Esophagus squamous epithelium (tissue), 5 donors: ENCODE measurements around the gene KMT2C. TPM values are rescaled to one million over a fixed set of nuclear protein-coding genes. Genes with fewer than 3 reads are reported as not detected.

Source experiments
- DNase-seq: peaks from one replicate; lab custom pipeline; 2025; lab: John Stamatoyannopoulos, UW
- H3K27ac ChIP-seq, 4 donors: fragments of 200-600 bp; sonication (generic); one replicate each; pipeline ENCODE4 v1.5.1; 2016 to 2019; ENCODE audit warnings: mild to moderate bottlenecking in 1 of 4
- H3K27me3 ChIP-seq, 4 donors: fragments of 200-600 bp; sonication (generic); 1 replicate in 3 of 4; 2 replicates in 1 of 4; pipeline versions ENCODE4 v1.5.1 to v1.6.0; 2017 to 2021; ENCODE audit warnings: antibody characterized with exemption in 1 of 4
- H3K36me3 ChIP-seq, 3 donors: fragments of 200-600 bp; sonication (generic); one replicate each; pipeline ENCODE4 v1.5.1; 2016 to 2019
- H3K4me1 ChIP-seq, 3 donors: fragments of 200-600 bp; sonication (generic); one replicate each; pipeline ENCODE4 v1.5.1; 2017 to 2019
- H3K4me3 ChIP-seq, 4 donors: fragments of 200-600 bp; sonication (generic); 1 replicate in 3 of 4; 2 replicates in 1 of 4; pipeline ENCODE4 v1.5.1; 2016 to 2019; ENCODE audit warnings: mild to moderate bottlenecking in 2 of 4, moderate library complexity in 1 of 4
- H3K9me3 ChIP-seq, 3 donors: fragments of 200-600 bp; sonication (generic); one replicate each; pipeline ENCODE4 v1.5.1; 2016 to 2019
- CTCF ChIP-seq, 6 experiments: fragments of 450-650 bp in 4 of 6; fragments of 200-600 bp in 2 of 6; sonication (generic) in 2 of 6; IDR thresholded peaks; one replicate each; pipeline ENCODE4 v1.5.1; 2016 to 2019; ENCODE audit warnings: antibody characterized with exemption in 6 of 6, mild to moderate bottlenecking in 4 of 6, moderate library complexity in 4 of 6
- POLR2A ChIP-seq, 4 donors: fragments of 450-650 bp; IDR thresholded peaks; one replicate each; pipeline ENCODE4 v1.6.1; 2017; ENCODE audit warnings: antibody characterized with exemption in 4 of 4, mild to moderate bottlenecking in 4 of 4, moderate library complexity in 3 of 4
- WGBS, 2 donors: methylation state at CpG; one replicate each; pipeline ENCODE4 v1.1.5; 2018; 5-methylcytosine and 5-hydroxymethylcytosine counted together
- intact Hi-C: fragments of 100-400 bp; cut with DNase I; formaldehyde crosslinking; loops from one replicate; pipeline ENCODE4 v1.15.0; 2022
- total RNA-seq, 4 donors: library from RNA; depleted of rRNA; stranded (reverse); fragments of >200 nt; gene quantifications; one replicate each; pipeline ENCODE4 v1.1.0, GENCODE V29; 2016
- donor health status: DM: yes; HTN: yes; CAD: no.

KMT2C gene
- total RNA-seq, 4 donors from 2014 or later = 25.1 to 64.7 (median 43.4) TPM

- no peak for TF ChIP-seq CTCF (IDR thresholded peaks at IDR 0.05)
- no peak for TF ChIP-seq POLR2A (IDR thresholded peaks at IDR 0.05)
- intact Hi-C loops = no loop called here
- 17 to 33% methylated on average over 4 of the region's 4 CpGs for WGBS, 2 donors
- Histone ChIP-seq H3K36me3 (no peaks in the 10 kb centered on the region), H3K27me3 (no peaks in the 10 kb centered on the region), H3K27ac (peak overlapping the region; percentile 96 to 100 (median 100)), H3K9me3 (no peaks in the 10 kb centered on the region), H3K4me1 (peaks cover 3 to 22% (median 11%) of the 10 kb centered on the region in 3 donors), H3K4me3 (peak overlapping the region; percentile 80 to 99 (median 96))
- no peak for DNase-seq
These were observed 29.2 kb upstream of the KMT2C start for GRCh38 chr7:152465119-152465387.

- TF ChIP-seq POLR2A (IDR thresholded peaks at IDR 0.05) (peak in 2 of 4 donors; percentile 28 to 69), CTCF (IDR thresholded peaks at IDR 0.05) (peak in 1 of 6 experiments; percentile 3)
- H3K4me3 ChIP-seq = peak overlapping the region; percentile 80 to 99 (median 96)
- no peaks in the 10 kb centered on the region for H3K9me3 ChIP-seq
- no peaks in the 10 kb centered on the region for H3K36me3 ChIP-seq
- intact Hi-C loops = no loop called here
- no peak for DNase-seq
- no peaks in the 10 kb centered on the region for H3K27me3 ChIP-seq
- WGBS, 2 donors = 0 to 1% methylated on average over 13 to 14 of the region's 91 CpGs
- H3K4me1 ChIP-seq = peaks cover 3 to 22% (median 11%) of the 10 kb centered on the region in 3 donors
- H3K27ac ChIP-seq = peak overlapping the region; percentile 96 to 100 (median 100)
These were observed 28.7 kb upstream of the KMT2C start for GRCh38 chr7:152464312-152465118.

GRCh38 chr7:152463709-152464311, 28.0 kb upstream of the KMT2C start:
- peak overlapping the region; percentile 80 to 99 (median 96) for H3K4me3 ChIP-seq
- peak; percentile 99 for DNase-seq
- peaks cover 3 to 22% (median 11%) of the 10 kb centered on the region in 3 donors for H3K4me1 ChIP-seq
- no peaks in the 10 kb centered on the region for H3K9me3 ChIP-seq
- TF ChIP-seq POLR2A (IDR thresholded peaks at IDR 0.05) (peak in 3 of 4 donors; percentile 60 to 97 (median 93)), CTCF (IDR thresholded peaks at IDR 0.05) (peak in 3 of 6 experiments; percentile 6 to 19 (median 7))
- 0% methylated on average over 12 of the region's 71 CpGs for WGBS, 2 donors
- H3K27ac ChIP-seq = peak overlapping the region; percentile 97 to 100 (median 100)
- no peaks in the 10 kb centered on the region for H3K27me3 ChIP-seq
- intact Hi-C loops = no loop called here
- H3K36me3 ChIP-seq = no peaks in the 10 kb centered on the region

GRCh38 chr7:152462995-152463708, 27.3 kb upstream of the KMT2C start:
- TF ChIP-seq POLR2A (IDR thresholded peaks at IDR 0.05) = peak in 2 of 4 donors; percentile 65 to 67
- TF ChIP-seq CTCF (IDR thresholded peaks at IDR 0.05) = no peak
- no peaks in the 10 kb centered on the region for H3K9me3 ChIP-seq
- no peaks in the 10 kb centered on the region for H3K36me3 ChIP-seq
- no peaks in the 10 kb centered on the region for H3K27me3 ChIP-seq
- 2 to 4% methylated on average over 21 to 29 of the region's 29 CpGs for WGBS, 2 donors
- no peak for DNase-seq
- peak overlapping the region; percentile 55 to 99 (median 68) for H3K4me3 ChIP-seq
- peak overlapping the region; percentile 88 to 100 (median 98) for H3K27ac ChIP-seq
- intact Hi-C loops = no loop called here
- H3K4me1 ChIP-seq = peaks cover 3 to 22% (median 11%) of the 10 kb centered on the region in 3 donors
